GM03348 (cell line): Measurements from ENCODE around the gene RTN1.

Experiments used
- DNase-seq: peaks from one replicate; pipeline ENCODE4 v3.0.0; 2012; ENCODE audit warnings: low spot score

The RTN1 gene

DNA sequence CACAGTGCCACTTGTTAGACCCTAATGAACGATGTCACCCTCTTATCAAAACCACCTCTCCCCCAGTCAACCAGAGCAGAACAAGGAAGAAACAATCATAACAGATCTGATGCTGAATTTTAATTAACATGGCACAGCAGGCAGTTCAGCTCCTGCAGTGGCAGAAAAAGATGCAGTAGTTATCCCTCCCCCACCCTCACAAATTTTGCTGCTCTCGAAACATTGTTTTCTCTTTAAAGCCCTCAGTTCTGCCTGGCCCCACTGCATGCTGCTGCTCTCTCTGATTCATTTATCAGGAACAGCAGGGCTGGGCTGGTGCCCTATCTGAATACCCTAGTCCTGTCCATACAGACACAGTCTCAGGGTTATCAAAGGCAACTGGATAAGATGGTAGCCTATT is 306.2 kb downstream of the RTN1 start:
- no peak for DNase-seq

- no peak for DNase-seq
Measured at GRCh38 chr14:59547310-59547709, 323.3 kb downstream of the RTN1 start.
